WI38 (cell line): ENCODE measurements around the gene PCCA.

Experiments used
- H3K4me3 ChIP-seq: 2 replicates; pipeline ENCODE4 v1.5.1; 2011; ENCODE audit warnings: low read depth, mild to moderate bottlenecking, control low read depth, low read length
- CTCF ChIP-seq: IDR thresholded peaks from 2 replicates; pipeline ENCODE4 v1.5.1; 2012; ENCODE audit warnings: low read depth, mild to moderate bottlenecking, control low read depth, low read length

PCCA gene

GRCh38 chr13:100341327-100341726, 252.4 kb downstream of the PCCA start:
- no peak overlapping the region for H3K4me3 ChIP-seq
- TF ChIP-seq CTCF = no peak

- no peak overlapping the region for H3K4me3 ChIP-seq
- no peak for TF ChIP-seq CTCF
Observed at GRCh38 chr13:100344544-100344943, 255.7 kb downstream of the PCCA start.

- no peak overlapping the region for H3K4me3 ChIP-seq
- no peak for TF ChIP-seq CTCF
Observed at GRCh38 chr13:100347968-100348367, 259.1 kb downstream of the PCCA start.

GRCh38 chr13:100349594-100349993, 260.7 kb downstream of the PCCA start:
- no peak for TF ChIP-seq CTCF

GRCh38 chr13:100350601-100351000, 261.7 kb downstream of the PCCA start:
- H3K4me3 ChIP-seq = no peak overlapping the region
- TF ChIP-seq CTCF = no peak

More at GRCh38 chr13:100349594-100349993, 260.7 kb downstream of the PCCA start:
- no peak overlapping the region for H3K4me3 ChIP-seq

GRCh38 chr13:100356426-100356825, 267.5 kb downstream of the PCCA start:
- H3K4me3 ChIP-seq = peak overlapping the region; percentile 2
- no peak for TF ChIP-seq CTCF

- no peak for TF ChIP-seq CTCF
- H3K4me3 ChIP-seq = peak overlapping the region; percentile 2
Observed at GRCh38 chr13:100356889-100357288, 268.0 kb downstream of the PCCA start.
